ENCODE measurements around the gene DOCK3.

DNA sequence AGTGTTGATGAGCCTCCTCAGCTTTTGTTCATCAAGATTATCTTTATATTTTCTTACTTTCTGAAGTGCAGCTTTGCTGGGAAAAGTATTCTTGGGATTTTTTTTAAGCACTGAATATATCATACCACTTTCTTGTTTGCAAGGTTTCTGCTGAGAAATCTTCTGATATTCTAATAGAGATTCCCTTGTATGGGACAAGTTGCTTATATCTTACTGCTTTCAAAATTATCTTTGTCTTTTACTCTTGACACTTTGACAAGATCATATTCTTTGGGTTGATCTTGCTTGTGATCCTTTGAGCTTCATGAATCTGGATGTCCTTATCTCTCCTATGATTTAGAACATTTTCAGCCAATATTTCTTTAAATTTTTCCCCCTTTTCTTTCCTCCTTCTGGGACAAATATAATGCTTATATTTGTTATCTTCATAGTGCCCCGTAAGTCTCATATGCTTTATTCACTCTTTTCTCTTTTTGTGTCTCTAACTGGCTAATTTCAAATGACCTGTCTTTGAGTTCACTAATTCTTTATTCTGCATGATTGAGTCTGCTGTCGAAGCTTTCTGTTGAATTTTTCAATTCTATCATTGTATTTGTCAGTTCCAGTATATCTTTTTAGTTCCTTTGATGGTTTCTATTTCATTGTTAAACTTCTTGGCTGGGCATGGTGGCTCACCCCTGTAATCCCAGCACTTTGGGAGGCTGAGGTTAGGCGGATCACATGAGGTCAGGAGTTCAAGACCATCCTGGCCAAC is 499.0 kb downstream of the DOCK3 start:
- TF ChIP-seq RFX5 (IDR thresholded peaks at IDR 0.05; ENCODE audit: low read depth, low read length): no peak
- TF ChIP-seq, protein P1, sequence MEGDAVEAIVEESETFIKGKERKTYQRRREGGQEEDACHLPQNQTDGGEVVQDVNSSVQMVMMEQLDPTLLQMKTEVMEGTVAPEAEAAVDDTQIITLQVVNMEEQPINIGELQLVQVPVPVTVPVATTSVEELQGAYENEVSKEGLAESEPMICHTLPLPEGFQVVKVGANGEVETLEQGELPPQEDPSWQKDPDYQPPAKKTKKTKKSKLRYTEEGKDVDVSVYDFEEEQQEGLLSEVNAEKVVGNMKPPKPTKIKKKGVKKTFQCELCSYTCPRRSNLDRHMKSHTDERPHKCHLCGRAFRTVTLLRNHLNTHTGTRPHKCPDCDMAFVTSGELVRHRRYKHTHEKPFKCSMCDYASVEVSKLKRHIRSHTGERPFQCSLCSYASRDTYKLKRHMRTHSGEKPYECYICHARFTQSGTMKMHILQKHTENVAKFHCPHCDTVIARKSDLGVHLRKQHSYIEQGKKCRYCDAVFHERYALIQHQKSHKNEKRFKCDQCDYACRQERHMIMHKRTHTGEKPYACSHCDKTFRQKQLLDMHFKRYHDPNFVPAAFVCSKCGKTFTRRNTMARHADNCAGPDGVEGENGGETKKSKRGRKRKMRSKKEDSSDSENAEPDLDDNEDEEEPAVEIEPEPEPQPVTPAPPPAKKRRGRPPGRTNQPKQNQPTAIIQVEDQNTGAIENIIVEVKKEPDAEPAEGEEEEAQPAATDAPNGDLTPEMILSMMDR (conservative IDR thresholded peaks at IDR 0.05; ENCODE audit: low read depth, low read length): no peak

All from IMR-90 (cell line).